Mesendoderm (in vitro differentiated cells): ENCODE results near the gene ADAMTSL2.

Experiments used
- DNase-seq: peaks from one replicate; pipeline ENCODE4 v3.0.0; 2013
- H2AK5ac ChIP-seq: 2 replicates; pipeline ENCODE4 v1.6.1; 2013; ENCODE audit warnings: low read length, inconsistent platforms
- H2BK120ac ChIP-seq: 2 replicates; pipeline ENCODE4 v1.6.1; 2013; ENCODE audit warnings: low read depth, mild to moderate bottlenecking, low read length, moderate library complexity, mixed read lengths
- H2BK15ac ChIP-seq: replicated peaks from 2 replicates; pipeline ENCODE4 v1.6.1; 2013; ENCODE audit warnings: low read depth, mild to moderate bottlenecking, moderate library complexity
- H2BK5ac ChIP-seq: 2 replicates; pipeline ENCODE4 v1.6.1; 2013; ENCODE audit warnings: low read length, inconsistent platforms
- H3K18ac ChIP-seq: 2 replicates; pipeline ENCODE4 v1.6.1; 2013; ENCODE audit warnings: mild to moderate bottlenecking, low read length, mixed read lengths
- H3K23ac ChIP-seq: one replicate; pipeline ENCODE4 v1.6.1; 2013; ENCODE audit warnings: low read length
- H3K27ac ChIP-seq: 2 replicates; pipeline ENCODE4 v1.5.1; 2013; ENCODE audit warnings: low read depth, mild to moderate bottlenecking, inconsistent platforms, low read length, moderate library complexity
- H3K27me3 ChIP-seq: 2 replicates; pipeline ENCODE4 v1.6.1; 2013; ENCODE audit warnings: low read length, control low read depth, mild to moderate bottlenecking, inconsistent platforms; ENCODE audit not compliant: insufficient read depth, poor library complexity
- H3K36me3 ChIP-seq: 2 replicates; pipeline ENCODE4 v1.6.1; 2013; ENCODE audit warnings: low read length, inconsistent platforms; ENCODE audit not compliant: control insufficient read depth, insufficient read depth
- H3K4ac ChIP-seq: one replicate; pipeline ENCODE4 v1.6.1; 2013; ENCODE audit warnings: low read depth, mild to moderate bottlenecking, low read length, moderate library complexity
- H3K4me1 ChIP-seq: 2 replicates; pipeline ENCODE4 v1.6.1; 2013; ENCODE audit warnings: low read depth, low read length, inconsistent platforms; ENCODE audit not compliant: control insufficient read depth
- H3K4me2 ChIP-seq: 2 replicates; pipeline ENCODE4 v1.6.1; 2013; ENCODE audit warnings: low read length
- H3K4me3 ChIP-seq: 2 replicates; pipeline ENCODE4 v1.5.1; 2013; ENCODE audit warnings: mild to moderate bottlenecking, low read length
- H3K56ac ChIP-seq: one replicate; pipeline ENCODE4 v1.6.1; 2013; ENCODE audit warnings: low read length
- H3K79me1 ChIP-seq: 2 replicates; pipeline ENCODE4 v1.6.1; 2013; ENCODE audit warnings: low read length, inconsistent platforms
- H3K79me2 ChIP-seq: 2 replicates; pipeline ENCODE4 v1.6.1; 2013; ENCODE audit warnings: mild to moderate bottlenecking, low read length; ENCODE audit not compliant: control insufficient read depth, insufficient read depth
- H3K9ac ChIP-seq: 2 replicates; pipeline ENCODE4 v1.6.1; 2013; ENCODE audit warnings: low read length, inconsistent platforms
- H4K5ac ChIP-seq: one replicate; pipeline ENCODE4 v1.6.1; 2013; ENCODE audit warnings: low read length
- H4K8ac ChIP-seq: one replicate; pipeline ENCODE4 v1.6.1; 2013; ENCODE audit warnings: low read depth, mild to moderate bottlenecking, control low read depth, low read length, moderate library complexity
- WGBS: extraction: QIAGEN DNeasy Blood & Tissue Kit; methylation state at CpG from one replicate; pipeline ENCODE4 v1.1.7; 2013; ENCODE audit warnings: low lambda C conversion rate, missing lambda C conversion rate; ENCODE audit not compliant: insufficient coverage; ENCODE audit errors: extremely low coverage; 5-methylcytosine and 5-hydroxymethylcytosine counted together

The ADAMTSL2 gene

DNA sequence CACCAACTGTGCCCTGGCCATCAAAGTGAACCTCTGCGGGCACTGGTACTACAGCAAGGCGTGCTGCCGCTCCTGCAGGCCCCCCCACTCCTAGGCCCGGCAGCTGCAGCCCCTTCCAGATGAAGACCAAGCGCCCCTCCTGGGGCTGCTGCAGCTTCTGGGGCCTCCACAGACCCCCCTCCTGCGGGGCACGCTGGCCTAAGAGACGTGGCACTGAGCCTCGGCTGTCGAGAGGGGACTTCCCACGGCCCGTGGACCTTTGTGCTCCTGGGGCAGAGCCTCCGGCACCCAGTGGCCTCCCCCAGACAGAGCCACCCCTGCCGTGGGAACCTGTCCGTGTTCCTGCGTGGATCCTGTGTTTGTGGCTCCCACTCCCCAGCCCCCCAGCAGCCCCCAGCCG is 40.3 kb downstream of the ADAMTSL2 start:
- no peaks in the 10 kb centered on the region for H3K79me2 ChIP-seq
- no peak overlapping the region for H3K4ac ChIP-seq
- no peak overlapping the region for H3K27ac ChIP-seq
- H4K5ac ChIP-seq, result no peak overlapping the region
- no peak overlapping the region for H2BK5ac ChIP-seq
- no peak overlapping the region for H2AK5ac ChIP-seq
- H3K79me1 ChIP-seq, result no peaks in the 10 kb centered on the region
- DNase-seq, result no peak
- H2BK120ac ChIP-seq, result no peak overlapping the region
- no peak overlapping the region for H3K56ac ChIP-seq
- no peak overlapping the region for H4K8ac ChIP-seq
- no peak overlapping the region for H3K18ac ChIP-seq
- H3K27me3 ChIP-seq, result no peaks in the 10 kb centered on the region
- H3K23ac ChIP-seq, result no peak overlapping the region
- H3K4me2 ChIP-seq, result no peak overlapping the region
- no peak overlapping the region for H3K4me3 ChIP-seq
- H3K36me3 ChIP-seq, result no peaks in the 10 kb centered on the region
- WGBS, result no CpG with 5 or more reads among the region's 17 CpGs
- H2BK15ac ChIP-seq, result no peak overlapping the region
- H3K4me1 ChIP-seq, result peaks cover 2% of the 10 kb centered on the region
- H3K9ac ChIP-seq, result no peak overlapping the region

DNA sequence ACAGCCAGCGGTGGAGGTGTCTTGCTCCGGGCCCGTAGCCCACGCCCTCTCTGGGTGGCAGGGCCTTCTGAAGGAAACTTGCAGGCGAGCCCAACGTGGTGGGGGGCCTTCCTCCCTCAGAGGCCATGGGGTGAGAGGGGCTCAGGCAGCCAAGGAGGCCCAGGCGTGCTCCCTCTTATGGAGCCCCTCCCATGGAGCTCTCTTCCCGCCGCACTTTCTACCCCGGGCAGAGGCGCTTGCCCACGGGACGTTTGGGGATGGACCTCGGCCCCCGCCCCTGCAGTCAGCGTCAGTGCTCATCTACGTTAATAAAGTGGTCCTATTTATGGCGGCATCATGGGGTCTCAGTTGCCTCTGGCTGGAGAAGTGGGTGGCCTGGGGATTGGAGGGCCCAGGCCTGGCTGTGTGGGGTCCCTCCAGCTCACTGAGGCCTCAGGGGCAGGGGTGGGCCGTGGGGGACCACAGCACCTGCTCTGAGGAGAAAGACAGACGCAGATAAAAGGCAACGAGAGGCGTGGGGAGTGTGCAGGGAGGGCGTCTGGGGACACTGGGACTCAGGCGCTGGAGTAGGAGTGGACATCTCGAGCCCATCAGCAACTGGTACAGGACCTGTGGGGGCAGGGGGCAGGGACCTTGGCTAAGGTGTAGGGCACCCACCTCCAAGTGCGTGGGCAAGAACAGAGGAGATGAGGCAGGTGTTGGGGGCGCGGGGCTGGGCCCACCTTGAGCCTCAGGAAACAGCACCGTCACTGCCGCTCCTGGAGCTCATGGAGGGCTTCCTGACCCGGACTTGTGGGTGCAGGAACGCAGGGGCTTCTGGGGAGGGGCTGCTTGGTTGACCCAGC is 40.9 kb downstream of the ADAMTSL2 start:
- Histone ChIP-seq H3K23ac (no peak overlapping the region), H3K79me1 (no peaks in the 10 kb centered on the region), H3K4ac (no peak overlapping the region), H2AK5ac (no peak overlapping the region), H3K27me3 (no peaks in the 10 kb centered on the region), H3K27ac (no peak overlapping the region), H3K4me2 (no peak overlapping the region), H2BK120ac (no peak overlapping the region), H2BK5ac (no peak overlapping the region), H3K4me1 (peaks cover 2% of the 10 kb centered on the region), H4K5ac (no peak overlapping the region), H3K56ac (no peak overlapping the region), H3K4me3 (no peak overlapping the region), H3K18ac (no peak overlapping the region), H2BK15ac (no peak overlapping the region), H3K79me2 (no peaks in the 10 kb centered on the region), H3K9ac (no peak overlapping the region), H3K36me3 (no peaks in the 10 kb centered on the region), H4K8ac (no peak overlapping the region)
- no peak for DNase-seq
- WGBS, result no CpG with 5 or more reads among the region's 32 CpGs

DNA sequence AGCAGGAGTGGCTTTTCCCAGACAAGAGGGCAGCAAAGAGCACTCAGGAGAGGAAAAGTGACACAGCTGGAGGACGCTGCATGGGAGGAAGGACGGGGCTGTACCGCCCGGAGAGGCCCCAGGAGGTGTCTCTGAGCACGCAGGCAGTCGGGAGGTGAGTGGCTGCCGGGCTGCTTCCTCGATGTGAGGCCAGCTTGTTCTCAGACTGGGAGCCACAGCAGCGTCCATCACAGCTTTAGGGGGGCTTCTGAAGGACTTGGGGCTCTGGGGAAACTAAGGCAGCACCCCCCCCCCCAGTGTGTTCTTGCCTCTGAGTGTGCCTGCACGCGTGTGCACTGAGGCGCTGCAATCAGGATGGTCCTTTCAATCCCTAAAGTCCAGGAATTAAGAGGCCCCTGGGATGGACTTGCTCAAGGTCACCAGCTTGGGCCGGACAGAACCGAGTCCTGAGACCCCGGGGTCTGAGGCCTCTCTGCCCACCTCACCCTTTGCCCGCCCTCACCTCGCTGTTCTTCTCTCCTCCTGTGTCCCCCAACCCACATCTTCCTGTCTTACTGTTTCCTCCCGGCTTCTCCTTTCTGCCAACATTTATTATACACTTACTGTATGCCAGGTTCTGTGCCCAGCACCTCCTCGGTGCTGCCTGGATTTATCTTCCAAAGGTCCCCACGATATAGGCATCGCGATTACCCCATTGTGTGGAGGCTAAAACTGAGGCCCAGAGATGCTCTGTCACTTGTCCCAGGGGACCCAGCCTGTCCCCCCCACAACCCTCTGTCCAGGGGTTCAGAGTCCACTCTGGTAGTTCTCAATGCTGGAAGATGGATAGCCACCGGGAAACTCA is 41.7 kb downstream of the ADAMTSL2 start:
- no peak overlapping the region for H3K23ac ChIP-seq
- WGBS, result no CpG with 5 or more reads among the region's 23 CpGs
- DNase-seq, result no peak
- no peak overlapping the region for H3K18ac ChIP-seq
- no peaks in the 10 kb centered on the region for H3K36me3 ChIP-seq
- no peak overlapping the region for H2BK5ac ChIP-seq
- H2AK5ac ChIP-seq, result no peak overlapping the region
- H3K9ac ChIP-seq, result no peak overlapping the region
- H4K8ac ChIP-seq, result no peak overlapping the region
- no peak overlapping the region for H3K4ac ChIP-seq
- H2BK120ac ChIP-seq, result no peak overlapping the region
- no peak overlapping the region for H3K4me2 ChIP-seq
- H3K56ac ChIP-seq, result no peak overlapping the region
- no peak overlapping the region for H4K5ac ChIP-seq
- no peaks in the 10 kb centered on the region for H3K79me2 ChIP-seq
- no peak overlapping the region for H2BK15ac ChIP-seq
- H3K4me3 ChIP-seq, result no peak overlapping the region
- peaks cover 2% of the 10 kb centered on the region for H3K4me1 ChIP-seq
- no peaks in the 10 kb centered on the region for H3K79me1 ChIP-seq
- no peaks in the 10 kb centered on the region for H3K27me3 ChIP-seq
- no peak overlapping the region for H3K27ac ChIP-seq

DNA sequence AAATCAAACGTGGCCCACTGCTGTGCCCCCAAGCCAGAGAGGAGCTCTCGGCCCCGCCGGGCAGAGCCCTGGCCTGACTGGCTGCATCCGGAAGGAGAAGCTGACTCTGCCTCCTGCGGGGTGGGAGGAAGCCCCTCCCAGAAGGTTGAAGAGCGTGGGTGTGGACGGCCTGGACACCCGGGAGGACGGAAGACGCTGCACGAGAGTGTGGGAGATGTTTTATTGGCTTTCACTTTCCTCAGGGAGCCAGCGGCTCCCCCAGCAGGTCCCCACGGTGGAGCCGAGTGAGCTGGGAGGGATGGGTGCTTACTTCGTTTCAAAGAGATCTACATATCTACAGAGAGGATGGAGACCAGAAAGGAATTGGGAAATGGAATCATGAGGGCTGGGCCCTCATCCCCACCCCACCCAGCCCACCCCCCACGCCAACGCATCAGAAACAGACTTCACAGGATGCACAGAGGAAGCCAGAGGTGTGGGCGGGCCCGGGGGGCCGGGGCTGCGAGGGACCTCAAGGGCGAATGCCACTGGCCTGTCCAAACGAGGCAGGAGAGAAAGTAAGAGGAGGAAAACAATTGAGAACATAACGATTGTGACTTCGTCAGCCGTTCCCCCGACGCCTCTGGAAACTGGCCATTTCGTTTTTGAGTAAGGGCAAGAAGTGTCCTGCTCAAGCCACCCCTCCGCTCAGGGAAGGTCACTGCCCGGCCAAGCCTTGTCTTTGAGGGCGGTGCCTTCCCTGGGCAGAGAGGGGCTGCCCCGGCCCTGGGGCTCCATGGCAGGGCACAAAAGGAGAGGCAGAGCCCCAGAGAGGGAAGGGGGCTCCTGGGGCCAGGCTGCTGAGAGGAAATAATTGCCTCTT is 42.6 kb downstream of the ADAMTSL2 start:
- Histone ChIP-seq H3K79me2 (no peaks in the 10 kb centered on the region), H3K27me3 (no peaks in the 10 kb centered on the region)
- WGBS, result no CpG with 5 or more reads among the region's 34 CpGs

DNA sequence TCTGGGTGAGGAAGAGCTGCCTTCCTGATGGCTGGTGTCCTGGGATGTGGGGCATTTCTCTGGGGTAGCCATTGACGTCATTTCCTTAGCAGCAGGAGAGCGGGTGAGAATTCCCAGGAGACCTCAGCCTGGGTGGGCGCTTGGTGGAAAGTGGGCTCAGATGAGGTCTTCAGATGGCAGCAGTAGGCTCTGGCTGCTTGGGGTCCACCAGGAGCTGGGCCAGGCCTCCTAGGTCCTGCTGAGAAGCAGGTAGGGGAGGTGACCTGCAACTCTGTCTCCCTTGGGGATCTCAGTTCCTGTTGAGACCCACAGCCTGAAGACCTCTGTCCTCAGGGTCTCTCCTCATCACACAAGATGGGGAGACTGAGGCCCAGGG is 43.2 kb downstream of the ADAMTSL2 start:
- WGBS, result no CpG with 5 or more reads among the region's 3 CpGs
- H3K4me3 ChIP-seq, result no peak overlapping the region

More for the DNA sequence above, 42.6 kb downstream of the ADAMTSL2 start:
- Histone ChIP-seq H3K56ac (no peak overlapping the region), H4K8ac (no peak overlapping the region), H3K4me3 (no peak overlapping the region), H2BK120ac (no peak overlapping the region), H3K23ac (no peak overlapping the region), H3K4me1 (peaks cover 3% of the 10 kb centered on the region), H2BK5ac (no peak overlapping the region), H3K79me1 (no peaks in the 10 kb centered on the region), H3K18ac (no peak overlapping the region), H3K9ac (no peak overlapping the region), H2BK15ac (no peak overlapping the region), H3K4me2 (no peak overlapping the region), H3K36me3 (no peaks in the 10 kb centered on the region), H4K5ac (no peak overlapping the region), H2AK5ac (no peak overlapping the region), H3K4ac (no peak overlapping the region), H3K27ac (no peak overlapping the region)
- DNase-seq, result no peak

More for the DNA sequence above, 43.2 kb downstream of the ADAMTSL2 start:
- Histone ChIP-seq H3K27ac (no peak overlapping the region), H3K23ac (no peak overlapping the region), H3K27me3 (no peaks in the 10 kb centered on the region), H3K79me1 (no peaks in the 10 kb centered on the region), H2BK15ac (no peak overlapping the region), H2BK120ac (no peak overlapping the region), H3K4me1 (peaks cover 3% of the 10 kb centered on the region), H4K8ac (no peak overlapping the region), H3K18ac (no peak overlapping the region), H2BK5ac (no peak overlapping the region), H3K56ac (no peak overlapping the region), H3K9ac (no peak overlapping the region), H3K36me3 (no peaks in the 10 kb centered on the region), H2AK5ac (no peak overlapping the region), H3K79me2 (no peaks in the 10 kb centered on the region), H3K4me2 (no peak overlapping the region), H3K4ac (no peak overlapping the region), H4K5ac (no peak overlapping the region)
- no peak for DNase-seq
